Activated CD4-positive, alpha-beta T cell treated with anti-CD3 and anti-CD28 coated beads, Interleukin-2, amount 10 ng/mL, durations not matched to agents 24 days and 14 days (primary cell): ENCODE measurements around the gene NLGN4X. TPM values are rescaled to one million over a fixed set of nuclear protein-coding genes. Genes with fewer than 3 reads are reported as not detected.
"Not testable (repeated sequence)": the region's sequence is repeated elsewhere in the genome, so short reads cannot be mapped to it uniquely, and the experiment has no call there.

Experiments used
- DNase-seq: peaks from one replicate; pipeline ENCODE4 v3.0.0; 2022
- H3K27ac Mint-ChIP-seq: one replicate; pipeline ENCODE4 v1.8.0; 2022; ENCODE audit warnings: mild to moderate bottlenecking, mixed read lengths
- H3K27me3 Mint-ChIP-seq: one replicate; pipeline ENCODE4 v1.8.0; 2022; ENCODE audit warnings: mixed read lengths
- H3K36me3 Mint-ChIP-seq: one replicate; pipeline ENCODE4 v1.8.0; 2022; ENCODE audit warnings: low read depth, mild to moderate bottlenecking, mixed read lengths
- H3K4me1 Mint-ChIP-seq: one replicate; pipeline ENCODE4 v1.8.0; 2021; ENCODE audit warnings: mixed read lengths
- H3K4me3 Mint-ChIP-seq: one replicate; pipeline ENCODE4 v1.8.0; 2022; ENCODE audit warnings: mild to moderate bottlenecking, moderate library complexity, mixed read lengths
- H3K9me3 Mint-ChIP-seq: one replicate; pipeline ENCODE4 v1.8.0; 2021; ENCODE audit warnings: mixed read lengths
- intact Hi-C: fragments of 100-400 bp; cut with micrococcal nuclease; formaldehyde crosslinking; loops from one replicate; pipeline ENCODE4 v1.15.1; 2023
- total RNA-seq: library from RNA; stranded (reverse); gene quantifications from 2 replicates; pipeline ENCODE4 v1.2.3, GENCODE V29; 2022

Gene NLGN4X
- total RNA-seq, 1 donor from 2014 or later: not detected

GRCh38 chrX:5936438-5936837, 292.2 kb downstream of the NLGN4X start:
- Mint-ChIP-seq H3K36me3 (no peaks in the 10 kb centered on the region), H3K27ac (no peak overlapping the region), H3K4me3 (no peak overlapping the region), H3K27me3 (no peaks in the 10 kb centered on the region), H3K9me3 (no peaks in the 10 kb centered on the region), H3K4me1 (no peaks in the 10 kb centered on the region)
- no peak for DNase-seq
- intact Hi-C loops: no loop called here

DNA sequence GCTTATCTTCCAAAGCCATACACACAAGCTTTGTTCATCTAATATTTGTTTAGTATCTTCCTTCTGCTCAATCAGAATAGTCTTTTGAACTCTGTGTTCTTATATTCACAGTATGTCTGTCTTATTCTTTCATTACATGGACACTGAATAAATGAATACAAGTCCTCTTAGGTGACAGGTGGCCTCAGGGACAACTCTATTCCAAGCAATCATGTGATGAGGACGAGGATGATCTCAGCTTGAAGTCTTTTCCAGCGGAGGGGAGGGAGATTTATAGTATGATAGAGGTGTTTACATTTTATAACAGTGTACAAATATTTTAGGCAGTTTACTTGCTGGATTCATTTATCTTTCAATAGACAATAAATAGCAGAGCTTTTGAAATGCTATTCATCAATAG, 300.4 kb downstream of the NLGN4X start:
- H3K27ac Mint-ChIP-seq: no peak overlapping the region
- H3K9me3 Mint-ChIP-seq: no peaks in the 10 kb centered on the region
- intact Hi-C loops: no loop called here
- no peaks in the 10 kb centered on the region for H3K36me3 Mint-ChIP-seq
- no peak for DNase-seq
- no peaks in the 10 kb centered on the region for H3K4me1 Mint-ChIP-seq
- H3K4me3 Mint-ChIP-seq: no peak overlapping the region
- no peaks in the 10 kb centered on the region for H3K27me3 Mint-ChIP-seq

- intact Hi-C loops: no loop called here
- H3K9me3 Mint-ChIP-seq: no peaks in the 10 kb centered on the region
- no peaks in the 10 kb centered on the region for H3K27me3 Mint-ChIP-seq
- no peaks in the 10 kb centered on the region for H3K36me3 Mint-ChIP-seq
- H3K4me1 Mint-ChIP-seq: no peaks in the 10 kb centered on the region
- no peak for DNase-seq
- H3K4me3 Mint-ChIP-seq: no peak overlapping the region
- no peak overlapping the region for H3K27ac Mint-ChIP-seq
These were observed 311.7 kb downstream of the NLGN4X start for GRCh38 chrX:5916945-5917344.

- H3K9me3 Mint-ChIP-seq: no peaks in the 10 kb centered on the region
- intact Hi-C loops: no loop called here
- H3K36me3 Mint-ChIP-seq: no peaks in the 10 kb centered on the region
- DNase-seq: no peak
- H3K27me3 Mint-ChIP-seq: no peaks in the 10 kb centered on the region
- H3K27ac Mint-ChIP-seq: no peak overlapping the region
- H3K4me1 Mint-ChIP-seq: no peaks in the 10 kb centered on the region
- H3K4me3 Mint-ChIP-seq: no peak overlapping the region
These were observed 312.9 kb downstream of the NLGN4X start for GRCh38 chrX:5915783-5916182.

DNA sequence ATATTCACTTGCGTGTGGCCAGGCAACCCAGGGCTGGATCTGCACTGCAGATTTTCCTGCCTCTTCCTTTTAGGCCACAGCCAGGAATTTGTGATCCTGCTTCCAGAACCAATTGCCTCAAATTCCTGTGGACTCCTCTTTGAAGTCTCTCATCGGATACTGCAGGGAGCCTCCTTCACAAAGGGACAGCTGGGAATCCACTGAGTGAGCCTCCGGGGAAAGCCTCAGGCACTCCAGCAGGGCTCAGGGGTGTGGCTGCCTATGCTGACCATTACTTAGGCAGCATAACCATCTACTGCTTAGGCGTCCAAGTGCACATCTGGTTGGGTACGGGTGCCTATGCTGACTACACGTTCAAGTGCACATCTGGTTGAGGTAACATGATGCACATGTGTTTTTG, 321.5 kb downstream of the NLGN4X start:
- H3K4me3 Mint-ChIP-seq: no peak overlapping the region
- intact Hi-C loops: no loop called here

DNA sequence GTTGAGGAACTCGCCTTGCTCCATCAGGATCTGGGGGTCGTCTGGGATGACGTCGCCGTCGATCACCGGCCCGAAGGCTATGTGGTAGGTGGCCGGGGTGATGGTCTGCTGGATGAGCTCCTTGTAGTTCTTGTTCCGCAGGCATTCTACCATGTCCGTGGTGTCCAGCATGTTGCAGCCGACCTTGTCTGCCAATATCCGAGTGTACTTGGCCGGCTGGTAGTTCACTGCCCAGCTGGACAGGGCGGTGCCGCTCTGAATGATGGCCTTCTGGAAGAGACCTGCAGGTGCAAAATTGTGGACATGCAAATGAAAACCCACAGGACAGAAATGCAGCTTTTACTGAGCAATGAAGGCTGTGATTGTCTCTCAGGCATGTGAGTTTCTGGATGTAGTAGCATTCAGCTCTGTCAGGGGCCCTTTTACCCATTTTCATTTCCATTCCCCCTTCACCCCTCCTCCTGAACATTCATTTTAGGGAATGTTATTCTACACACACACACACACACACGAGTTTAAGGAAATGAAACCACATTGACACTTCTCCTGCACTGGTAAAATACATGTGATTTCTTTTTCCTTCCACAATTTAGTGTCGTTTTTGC, 325.0 kb downstream of the NLGN4X start:
- H3K4me1 Mint-ChIP-seq, H3K4me3 Mint-ChIP-seq, intact Hi-C loops, H3K36me3 Mint-ChIP-seq, H3K9me3 Mint-ChIP-seq, DNase-seq, H3K27me3 Mint-ChIP-seq, H3K27ac Mint-ChIP-seq: not testable (repeated sequence)

More for the DNA sequence above, 321.5 kb downstream of the NLGN4X start:
- Mint-ChIP-seq H3K36me3 (no peaks in the 10 kb centered on the region), H3K4me1 (no peaks in the 10 kb centered on the region), H3K27me3 (no peaks in the 10 kb centered on the region), H3K9me3 (no peaks in the 10 kb centered on the region), H3K27ac (no peak overlapping the region)
- DNase-seq: no peak

GRCh38 chrX:5898463-5898862, 330.2 kb downstream of the NLGN4X start:
- H3K36me3 Mint-ChIP-seq: no peaks in the 10 kb centered on the region
- H3K4me3 Mint-ChIP-seq: no peak overlapping the region
- no peaks in the 10 kb centered on the region for H3K9me3 Mint-ChIP-seq
- intact Hi-C loops: no loop called here
- H3K27me3 Mint-ChIP-seq: no peaks in the 10 kb centered on the region
- no peaks in the 10 kb centered on the region for H3K4me1 Mint-ChIP-seq
- H3K27ac Mint-ChIP-seq: no peak overlapping the region
- no peak for DNase-seq

DNA sequence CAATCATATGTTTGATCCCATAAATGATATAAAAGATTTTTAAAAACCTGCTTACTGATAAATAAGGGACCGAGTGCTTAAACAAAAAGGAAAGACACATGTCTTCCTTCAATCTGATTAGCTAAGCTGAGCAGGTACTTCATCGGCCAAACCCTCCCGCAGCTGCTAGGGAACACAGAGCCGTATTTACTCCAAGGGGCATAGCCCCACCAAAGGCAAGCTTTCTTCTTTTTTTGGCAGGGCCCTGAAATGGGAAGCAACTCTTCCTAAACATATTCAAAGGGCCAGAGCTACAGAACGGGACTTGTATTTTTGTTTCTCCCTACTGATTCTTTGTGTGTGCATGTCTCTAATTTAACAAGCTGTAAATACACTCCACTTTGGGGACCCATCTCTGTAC, 337.3 kb downstream of the NLGN4X start:
- intact Hi-C loops: no loop called here

DNA sequence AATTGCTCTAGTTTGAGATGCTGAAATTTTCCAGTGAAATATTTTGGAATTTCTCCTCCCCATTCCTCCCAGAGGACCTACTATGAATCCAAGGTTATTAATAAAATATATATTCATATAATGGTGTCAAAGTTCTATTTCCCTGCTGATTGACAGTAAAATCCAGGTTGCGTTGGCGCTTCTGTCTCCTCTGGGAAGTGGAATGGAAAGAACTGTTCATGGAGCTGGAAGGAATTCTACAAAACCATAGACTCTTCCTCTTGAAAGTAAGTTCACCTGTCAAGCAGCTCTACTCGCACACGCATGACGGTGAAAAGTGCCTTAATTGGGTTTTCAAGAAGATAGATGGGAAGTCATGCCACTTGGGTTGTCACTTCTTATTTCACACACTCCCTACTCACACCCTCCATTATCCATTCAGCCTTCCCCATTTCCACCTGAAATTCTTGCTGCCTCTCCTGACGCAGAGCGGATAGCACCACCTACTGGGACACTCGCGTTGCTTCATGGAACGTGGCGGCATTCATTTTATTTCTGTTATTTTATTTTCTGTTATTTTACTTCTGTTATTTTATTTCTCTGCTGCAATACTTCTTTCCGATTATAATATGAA, 351.6 kb downstream of the NLGN4X start:
- intact Hi-C loops: no loop called here

More for the DNA sequence above, 337.3 kb downstream of the NLGN4X start:
- H3K27ac Mint-ChIP-seq: no peak overlapping the region
- H3K4me1 Mint-ChIP-seq: no peaks in the 10 kb centered on the region
- H3K9me3 Mint-ChIP-seq: no peaks in the 10 kb centered on the region
- no peak for DNase-seq
- no peaks in the 10 kb centered on the region for H3K27me3 Mint-ChIP-seq
- no peak overlapping the region for H3K4me3 Mint-ChIP-seq
- H3K36me3 Mint-ChIP-seq: no peaks in the 10 kb centered on the region

GRCh38 chrX:5870238-5870637, 358.4 kb downstream of the NLGN4X start:
- H3K36me3 Mint-ChIP-seq: no peaks in the 10 kb centered on the region
- H3K27me3 Mint-ChIP-seq: no peaks in the 10 kb centered on the region
- H3K4me3 Mint-ChIP-seq: no peak overlapping the region
- H3K9me3 Mint-ChIP-seq: peaks cover 4% of the 10 kb centered on the region
- no peak for DNase-seq
- no peaks in the 10 kb centered on the region for H3K4me1 Mint-ChIP-seq
- H3K27ac Mint-ChIP-seq: no peak overlapping the region
- intact Hi-C loops: no loop called here

More for the DNA sequence above, 351.6 kb downstream of the NLGN4X start:
- Mint-ChIP-seq H3K4me1 (no peaks in the 10 kb centered on the region), H3K27me3 (no peaks in the 10 kb centered on the region), H3K36me3 (no peaks in the 10 kb centered on the region), H3K9me3 (no peaks in the 10 kb centered on the region), H3K4me3 (no peak overlapping the region), H3K27ac (no peak overlapping the region)
- DNase-seq: no peak

DNA sequence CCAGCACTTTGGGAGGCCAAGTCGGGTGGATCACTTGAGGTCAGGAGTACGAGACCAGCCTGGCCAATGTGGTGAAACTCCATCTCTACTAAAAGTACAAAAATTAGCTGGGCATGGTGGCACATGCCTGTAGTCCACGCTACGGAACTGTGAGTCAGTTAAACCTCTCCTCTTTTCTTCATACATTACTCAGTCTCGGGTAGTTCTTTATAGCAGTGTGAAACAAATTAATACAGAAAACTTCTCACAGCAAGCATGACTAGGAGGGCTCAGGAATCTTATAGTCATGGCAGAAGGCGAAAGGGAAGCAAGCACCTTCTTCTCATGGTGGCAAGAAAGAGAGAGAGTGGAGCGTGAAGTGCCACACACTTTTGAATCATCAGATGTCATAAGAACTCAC, 358.9 kb downstream of the NLGN4X start:
- no peak for DNase-seq
- H3K4me3 Mint-ChIP-seq: no peak overlapping the region
- H3K9me3 Mint-ChIP-seq: peaks cover 4% of the 10 kb centered on the region
- no peaks in the 10 kb centered on the region for H3K4me1 Mint-ChIP-seq
- H3K36me3 Mint-ChIP-seq: no peaks in the 10 kb centered on the region
- intact Hi-C loops: no loop called here
- no peak overlapping the region for H3K27ac Mint-ChIP-seq
- H3K27me3 Mint-ChIP-seq: no peaks in the 10 kb centered on the region

GRCh38 chrX:5867778-5868177, 360.9 kb downstream of the NLGN4X start:
- H3K4me1 Mint-ChIP-seq: no peaks in the 10 kb centered on the region
- intact Hi-C loops: no loop called here
- H3K9me3 Mint-ChIP-seq: peaks cover 4% of the 10 kb centered on the region
- H3K27me3 Mint-ChIP-seq: no peaks in the 10 kb centered on the region
- H3K36me3 Mint-ChIP-seq: no peaks in the 10 kb centered on the region
- H3K4me3 Mint-ChIP-seq: no peak overlapping the region
- no peak overlapping the region for H3K27ac Mint-ChIP-seq
- no peak for DNase-seq

- no peak overlapping the region for H3K27ac Mint-ChIP-seq
- no peaks in the 10 kb centered on the region for H3K4me1 Mint-ChIP-seq
- H3K4me3 Mint-ChIP-seq: no peak overlapping the region
- no peaks in the 10 kb centered on the region for H3K9me3 Mint-ChIP-seq
- intact Hi-C loops: no loop called here
- DNase-seq: no peak
- no peaks in the 10 kb centered on the region for H3K36me3 Mint-ChIP-seq
- no peaks in the 10 kb centered on the region for H3K27me3 Mint-ChIP-seq
These were observed 371.4 kb downstream of the NLGN4X start for GRCh38 chrX:5857232-5857631.

DNA sequence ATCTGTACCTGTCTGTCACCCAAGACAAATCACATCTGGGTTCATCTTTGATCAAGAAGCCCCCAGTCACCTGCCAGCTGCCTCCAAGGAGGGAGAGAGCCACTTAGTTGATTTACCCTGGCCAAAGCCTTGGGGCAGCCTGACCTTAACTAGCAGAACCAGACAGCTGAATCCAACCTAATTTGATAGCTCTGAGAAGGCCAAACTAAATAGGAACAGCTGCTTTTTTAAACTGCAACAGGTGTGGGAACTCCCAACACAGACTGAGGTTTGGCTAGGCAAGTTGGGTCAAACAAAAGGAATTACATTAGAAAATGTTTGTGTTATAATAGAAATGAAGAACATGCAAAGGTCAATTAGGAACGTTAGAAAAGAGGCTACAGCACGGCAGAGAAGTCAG, 375.7 kb downstream of the NLGN4X start:
- no peak for DNase-seq
- intact Hi-C loops: no loop called here
- Mint-ChIP-seq H3K36me3 (no peaks in the 10 kb centered on the region), H3K4me3 (no peak overlapping the region), H3K27me3 (no peaks in the 10 kb centered on the region), H3K27ac (no peak overlapping the region), H3K9me3 (no peaks in the 10 kb centered on the region), H3K4me1 (no peaks in the 10 kb centered on the region)

DNA sequence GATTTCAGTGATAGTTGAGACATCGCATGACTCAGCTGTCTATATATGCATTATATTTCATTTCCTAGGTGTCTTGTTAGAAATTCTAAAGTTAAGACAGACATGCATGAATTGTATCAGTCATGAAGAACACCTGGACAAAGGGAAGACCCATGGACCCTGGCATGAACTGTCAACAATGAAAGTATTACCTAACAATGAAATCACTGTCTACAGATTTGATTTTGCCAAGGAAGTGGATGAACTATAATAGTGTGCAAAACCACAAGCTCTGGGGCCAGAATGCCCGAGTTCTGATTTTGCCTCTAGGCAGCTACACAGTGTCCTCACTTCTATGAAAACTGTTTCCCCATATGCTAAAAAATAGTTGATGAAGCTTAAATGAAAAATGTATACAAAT, 386.1 kb downstream of the NLGN4X start:
- H3K36me3 Mint-ChIP-seq: no peaks in the 10 kb centered on the region

More for the DNA sequence above, 386.1 kb downstream of the NLGN4X start:
- no peaks in the 10 kb centered on the region for H3K4me1 Mint-ChIP-seq
- intact Hi-C loops: no loop called here
- no peaks in the 10 kb centered on the region for H3K9me3 Mint-ChIP-seq
- H3K27ac Mint-ChIP-seq: no peak overlapping the region
- DNase-seq: no peak
- H3K27me3 Mint-ChIP-seq: no peaks in the 10 kb centered on the region
- H3K4me3 Mint-ChIP-seq: no peak overlapping the region
